Mesodermal cell (in vitro differentiated cells): ENCODE results near the gene NKX2-8.

Experiments
- H3K27ac ChIP-seq: 2 replicates; pipeline ENCODE4 v1.7.0; 2013; ENCODE audit warnings: mild to moderate bottlenecking, low read depth, low read length, moderate library complexity; ENCODE audit not compliant: severe bottlenecking
- H3K36me3 ChIP-seq: 2 replicates; pipeline ENCODE4 v1.7.1; 2013; ENCODE audit warnings: mild to moderate bottlenecking, low read length, moderate library complexity; ENCODE audit not compliant: control insufficient read depth, insufficient read depth
- H3K4me1 ChIP-seq: one replicate; pipeline ENCODE4 v1.7.1; 2013; ENCODE audit warnings: mild to moderate bottlenecking, low read length; ENCODE audit not compliant: insufficient read depth, control insufficient read depth, poor library complexity, severe bottlenecking
- H3K4me3 ChIP-seq: 2 replicates; pipeline ENCODE4 v1.7.0; 2013; ENCODE audit warnings: low read length, control low read depth, mild to moderate bottlenecking; ENCODE audit not compliant: insufficient read depth, poor library complexity, severe bottlenecking; ENCODE audit errors: extremely low read depth
- H3K9me3 ChIP-seq: 2 replicates; pipeline ENCODE4 v1.7.1; 2013; ENCODE audit warnings: mild to moderate bottlenecking, low read length, moderate library complexity; ENCODE audit not compliant: control insufficient read depth
- WGBS, 2 experiments: methylation state at CpG; one replicate each; pipeline ENCODE4 v1.1.5; 2013; ENCODE audit warnings: missing lambda C conversion rate in 2 of 2; ENCODE audit not compliant: insufficient coverage in 2 of 2; 5-methylcytosine and 5-hydroxymethylcytosine counted together

NKX2-8 gene

GRCh38 chr14:36600431-36600830 is 18.0 kb upstream of the NKX2-8 start:
- Histone ChIP-seq H3K4me3 (no peak overlapping the region), H3K27ac (no peak overlapping the region), H3K36me3 (no peaks in the 10 kb centered on the region), H3K9me3 (no peaks in the 10 kb centered on the region), H3K4me1 (peaks cover 7% of the 10 kb centered on the region)
- WGBS, 2 experiments, result 34 to 50% methylated on average over 2 to 3 of the region's 3 CpGs

GRCh38 chr14:36591482-36591881 is 9.1 kb upstream of the NKX2-8 start:
- Histone ChIP-seq H3K36me3 (no peaks in the 10 kb centered on the region), H3K4me3 (no peak overlapping the region), H3K4me1 (no peaks in the 10 kb centered on the region), H3K27ac (no peak overlapping the region), H3K9me3 (no peaks in the 10 kb centered on the region)

- no peak overlapping the region for H3K4me3 ChIP-seq
- no peaks in the 10 kb centered on the region for H3K36me3 ChIP-seq
- no peak overlapping the region for H3K27ac ChIP-seq
- H3K9me3 ChIP-seq, result no peaks in the 10 kb centered on the region
- WGBS, 2 experiments, result 41 to 49% methylated on average over 4 to 5 of the region's 7 CpGs
- no peaks in the 10 kb centered on the region for H3K4me1 ChIP-seq
Measured at GRCh38 chr14:36588788-36589187, 6.4 kb upstream of the NKX2-8 start.

- H3K4me3 ChIP-seq, result no peak overlapping the region
- H3K4me1 ChIP-seq, result no peaks in the 10 kb centered on the region
- H3K27ac ChIP-seq, result no peak overlapping the region
- 60 to 75% methylated on average over 3 to 4 of the region's 5 CpGs for WGBS, 2 experiments
- H3K9me3 ChIP-seq, result no peaks in the 10 kb centered on the region
- H3K36me3 ChIP-seq, result no peaks in the 10 kb centered on the region
Measured at GRCh38 chr14:36588119-36588518, 5.7 kb upstream of the NKX2-8 start.

- WGBS, 2 experiments, result 72 to 87% methylated on average over 5 of the region's 5 CpGs
- no peak overlapping the region for H3K27ac ChIP-seq
- H3K4me1 ChIP-seq, result peaks cover 14% of the 10 kb centered on the region
- H3K4me3 ChIP-seq, result no peak overlapping the region
- no peaks in the 10 kb centered on the region for H3K9me3 ChIP-seq
- no peaks in the 10 kb centered on the region for H3K36me3 ChIP-seq
Measured at GRCh38 chr14:36585100-36585499, 2.7 kb upstream of the NKX2-8 start.

- H3K9me3 ChIP-seq, result no peaks in the 10 kb centered on the region
- peaks cover 15% of the 10 kb centered on the region for H3K4me1 ChIP-seq
- WGBS, 2 experiments, result 60 to 79% methylated on average over 33 to 46 of the region's 53 CpGs
- no peaks in the 10 kb centered on the region for H3K36me3 ChIP-seq
- H3K4me3 ChIP-seq, result no peak overlapping the region
- H3K27ac ChIP-seq, result no peak overlapping the region
Measured at GRCh38 chr14:36583893-36584811, 1.7 kb upstream of the NKX2-8 start.

GRCh38 chr14:36583242-36583892 is 953 bp upstream of the NKX2-8 start:
- WGBS, 2 experiments, result 53 to 63% methylated on average over 27 to 29 of the region's 33 CpGs
- no peaks in the 10 kb centered on the region for H3K9me3 ChIP-seq
- H3K27ac ChIP-seq, result no peak overlapping the region
- H3K36me3 ChIP-seq, result no peaks in the 10 kb centered on the region
- peaks cover 15% of the 10 kb centered on the region for H3K4me1 ChIP-seq
- no peak overlapping the region for H3K4me3 ChIP-seq

GRCh38 chr14:36582874-36583241 is 444 bp upstream of the NKX2-8 start:
- no peak overlapping the region for H3K27ac ChIP-seq
- H3K9me3 ChIP-seq, result no peaks in the 10 kb centered on the region
- no peak overlapping the region for H3K4me3 ChIP-seq
- no peaks in the 10 kb centered on the region for H3K36me3 ChIP-seq
- WGBS, 2 experiments, result 23 to 26% methylated on average over 8 to 10 of the region's 15 CpGs
- peaks cover 15% of the 10 kb centered on the region for H3K4me1 ChIP-seq

GRCh38 chr14:36580856-36581831 is 1.3 kb downstream of the NKX2-8 start:
- H3K4me3 ChIP-seq, result peak overlapping the region; percentile 35
- 0 to 1% methylated on average over 84 to 94 of the region's 103 CpGs for WGBS, 2 experiments
- H3K36me3 ChIP-seq, result no peaks in the 10 kb centered on the region
- H3K4me1 ChIP-seq, result peaks cover 15% of the 10 kb centered on the region
- no peak overlapping the region for H3K27ac ChIP-seq
- H3K9me3 ChIP-seq, result no peaks in the 10 kb centered on the region

GRCh38 chr14:36580141-36580855 is 2.1 kb downstream of the NKX2-8 start:
- Histone ChIP-seq H3K4me1 (peaks cover 15% of the 10 kb centered on the region), H3K27ac (no peak overlapping the region), H3K9me3 (no peaks in the 10 kb centered on the region), H3K36me3 (no peaks in the 10 kb centered on the region), H3K4me3 (peak overlapping the region; percentile 35)
- WGBS, 2 experiments, result 2% methylated on average over 39 to 41 of the region's 51 CpGs
